IMR-90 (cell line): ENCODE results near the gene SEMA4A. TPM values are rescaled to one million over a fixed set of nuclear protein-coding genes. Genes with fewer than 3 reads are reported as not detected.

ENCODE experiments used
- ATAC-seq: fragments of 200-7000 bp; cut with Tn5 transposase; 2 replicates; pipeline ENCODE4 v1.9.1; 2020; ENCODE audit warnings: low read depth, mild to moderate bottlenecking, moderate library complexity
- BruUV-seq: library from RNA; stranded (reverse); fragments of 400-500 nt; replicated peaks from 2 replicates; lab custom pipeline; 2021; lab: Mats Ljungman, UMichigan
- CTCF ChIA-PET: fragments of 300-600 bp; formaldehyde crosslinking; extraction: SDS; loops from one replicate; lab custom pipeline; 2021; ENCODE audit warnings: antibody characterized with exemption; lab: Yijun Ruan, JAX
- POLR2A ChIA-PET: fragments of 300-600 bp; sonication (Branson Sonifier 250); formaldehyde crosslinking; loops from one replicate; lab custom pipeline; 2022; ENCODE audit warnings: antibody characterized with exemption; ENCODE audit not compliant: unreplicated experiment; lab: Charles Lee
- DNase-seq: peaks from one replicate; pipeline ENCODE4 v3.0.0; 2013
- H2AFZ ChIP-seq: replicated peaks from 2 replicates; pipeline ENCODE3; 2013; ENCODE audit warnings: low read length, mild to moderate bottlenecking; ENCODE audit not compliant: poor library complexity
- H2AK5ac ChIP-seq: 2 replicates; pipeline ENCODE4 v1.6.1; 2013; ENCODE audit warnings: low read depth, low read length, inconsistent platforms
- H2AK9ac ChIP-seq: replicated peaks from 2 replicates; pipeline ENCODE3; 2013; ENCODE audit warnings: mild to moderate bottlenecking, low read depth, low read length, moderate library complexity; ENCODE audit not compliant: poor library complexity
- H2BK120ac ChIP-seq: 2 replicates; pipeline ENCODE4 v1.6.1; 2013; ENCODE audit warnings: low read depth, low read length, inconsistent platforms
- H2BK15ac ChIP-seq: 3 replicates; pipeline ENCODE4 v1.6.1; 2013; ENCODE audit warnings: low read depth, low read length, inconsistent platforms
- H2BK20ac ChIP-seq: 2 replicates; pipeline ENCODE4 v1.6.1; 2013; ENCODE audit warnings: low read depth, mild to moderate bottlenecking, inconsistent platforms, low read length, moderate library complexity
- H2BK5ac ChIP-seq: 2 replicates; pipeline ENCODE4 v1.6.1; 2013; ENCODE audit warnings: mild to moderate bottlenecking, low read depth, low read length, inconsistent platforms; ENCODE audit not compliant: poor library complexity, severe bottlenecking
- H3K14ac ChIP-seq: replicated peaks from 2 replicates; pipeline ENCODE4 v1.6.1; 2013; ENCODE audit warnings: low read depth, low read length, inconsistent platforms
- H3K18ac ChIP-seq: 2 replicates; pipeline ENCODE4 v1.6.1; 2013; ENCODE audit warnings: low read depth, low read length, control low read depth
- H3K23ac ChIP-seq: 2 replicates; pipeline ENCODE4 v1.6.1; 2013; ENCODE audit warnings: low read depth, low read length, inconsistent platforms
- H3K27ac ChIP-seq: 2 replicates; pipeline ENCODE4 v1.5.1; 2013; ENCODE audit warnings: mild to moderate bottlenecking, control low read depth, low read length; ENCODE audit not compliant: insufficient read depth
- H3K27me3 ChIP-seq: 2 replicates; pipeline ENCODE4 v1.6.1; 2013; ENCODE audit warnings: low read length; ENCODE audit not compliant: control insufficient read depth, insufficient read depth
- H3K36me3 ChIP-seq: 2 replicates; pipeline ENCODE4 v1.6.1; 2013; ENCODE audit warnings: low read length, mixed read lengths; ENCODE audit not compliant: control insufficient read depth, insufficient read depth
- H3K4ac ChIP-seq: 2 replicates; pipeline ENCODE4 v1.6.1; 2013; ENCODE audit warnings: low read depth, low read length, inconsistent platforms
- H3K4me1 ChIP-seq: 2 replicates; pipeline ENCODE4 v1.6.1; 2013; ENCODE audit warnings: low read length, mixed read lengths; ENCODE audit not compliant: control insufficient read depth, insufficient read depth
- H3K4me2 ChIP-seq: 2 replicates; pipeline ENCODE4 v1.6.1; 2013; ENCODE audit warnings: low read depth, mild to moderate bottlenecking, control low read depth, low read length, moderate library complexity
- H3K4me3 ChIP-seq: 2 replicates; pipeline ENCODE4 v1.5.1; 2013; ENCODE audit warnings: low read depth, mild to moderate bottlenecking, control low read depth, low read length, moderate library complexity; ENCODE audit not compliant: insufficient read depth
- H3K56ac ChIP-seq: 2 replicates; pipeline ENCODE4 v1.6.1; 2013; ENCODE audit warnings: low read length, inconsistent platforms; ENCODE audit not compliant: insufficient read depth; ENCODE audit errors: extremely low read depth
- H3K79me1 ChIP-seq, 2 experiments: 2 replicates each; pipeline ENCODE4 v1.6.1; 2013; ENCODE audit warnings: low read length in 2 of 2, inconsistent platforms in 1 of 2, low read depth in 1 of 2
- H3K9ac ChIP-seq: 2 replicates; pipeline ENCODE4 v1.6.1; 2013; ENCODE audit warnings: low read depth, low read length, control low read depth
- H3K9me1 ChIP-seq: 2 replicates; pipeline ENCODE4 v1.6.1; 2013; ENCODE audit warnings: low read length, inconsistent platforms; ENCODE audit not compliant: insufficient read depth
- H3K9me3 ChIP-seq: 2 replicates; pipeline ENCODE4 v1.6.1; 2013; ENCODE audit warnings: low read length; ENCODE audit not compliant: control insufficient read depth, insufficient read depth
- H4K20me1 ChIP-seq: 2 replicates; pipeline ENCODE4 v1.6.1; 2013; ENCODE audit warnings: low read length, inconsistent platforms; ENCODE audit not compliant: insufficient read depth
- H4K5ac ChIP-seq: 2 replicates; pipeline ENCODE4 v1.6.1; 2013; ENCODE audit warnings: mild to moderate bottlenecking, low read depth, low read length, control low read depth
- H4K8ac ChIP-seq, 2 experiments: 2 replicates each; pipeline ENCODE4 v1.6.1; 2013; ENCODE audit warnings: low read depth in 2 of 2, low read length in 2 of 2, control low read depth in 1 of 2, inconsistent platforms in 1 of 2
- H4K91ac ChIP-seq: 2 replicates; pipeline ENCODE4 v1.6.1; 2013; ENCODE audit warnings: low read depth, low read length, inconsistent platforms; ENCODE audit not compliant: insufficient read depth
- BHLHE40 ChIP-seq: fragments of 150-350 bp; IDR thresholded peaks from 2 replicates; pipeline ENCODE4 v1.6.1; 2016; ENCODE audit warnings: mild to moderate bottlenecking, low read depth, low read length
- CEBPB ChIP-seq: IDR thresholded peaks from 2 replicates; pipeline ENCODE4 v1.6.1; 2012; ENCODE audit warnings: low read depth, low read length, improper control_type of control experiment
- CHD1 ChIP-seq: IDR thresholded peaks from 2 replicates; pipeline ENCODE4 v1.6.1; 2012; ENCODE audit warnings: low read depth, low read length, improper control_type of control experiment
- MAZ ChIP-seq: IDR thresholded peaks from 2 replicates; pipeline ENCODE4 v1.6.1; 2012; ENCODE audit warnings: low read depth, mild to moderate bottlenecking, low read length, improper control_type of control experiment, moderate library complexity, borderline replicate concordance
- MXI1 ChIP-seq: IDR thresholded peaks from 2 replicates; pipeline ENCODE4 v1.6.1; 2012; ENCODE audit warnings: low read depth, mild to moderate bottlenecking, low read length, moderate library complexity, borderline replicate concordance
- POLR2A ChIP-seq: IDR thresholded peaks from 2 replicates; pipeline ENCODE4 v1.6.1; 2012; ENCODE audit warnings: mild to moderate bottlenecking, low read depth, low read length
- RAD21 ChIP-seq: IDR thresholded peaks from 2 replicates; pipeline ENCODE4 v1.6.1; 2012; ENCODE audit warnings: low read length, improper control_type of control experiment
- RCOR1 ChIP-seq: IDR thresholded peaks from 2 replicates; pipeline ENCODE4 v1.6.1; 2012; ENCODE audit warnings: mild to moderate bottlenecking, low read length, improper control_type of control experiment; ENCODE audit not compliant: insufficient replicate concordance
- SMC3 ChIP-seq: fragments of 150-350 bp; IDR thresholded peaks from 2 replicates; pipeline ENCODE4 v1.6.1; 2016; ENCODE audit warnings: low read depth, mild to moderate bottlenecking, antibody characterized with exemption, low read length, moderate library complexity
- WGBS, 2 experiments: methylation state at CpG; one replicate each; pipeline versions ENCODE4 v1.1.5 to v1.1.7; 2013; ENCODE audit warnings: missing lambda C conversion rate in 2 of 2; ENCODE audit not compliant: insufficient read length in 1 of 2; ENCODE audit errors: extremely low coverage in 2 of 2; 5-methylcytosine and 5-hydroxymethylcytosine counted together
- dilution Hi-C: fragments of 300-500 bp; cut with HindIII; formaldehyde crosslinking; loops from one replicate; pipeline ENCODE4 v1.14.3; 2018; ENCODE audit warnings: low sequenced_read_pairs; ENCODE audit not compliant: unreplicated experiment
- in situ Hi-C: fragments of 300-500 bp; cut with MboI; formaldehyde crosslinking; loops from 3 replicates; pipeline ENCODE4 v1.14.3; 2019; ENCODE audit warnings: low sequenced_read_pairs, inconsistent platforms, mixed read lengths
- intact Hi-C: fragments of 100-400 bp; cut with micrococcal nuclease; formaldehyde crosslinking; loops from 2 replicates; pipeline ENCODE4 v1.10.0; 2022
- polyA plus RNA-seq, 3 experiments: library from polyadenylated mRNA; depleted of rRNA; stranded (reverse); fragments of >200 nt; gene quantifications; 2 replicates each; pipeline ENCODE4 v1.2.3, GENCODE V29; 2012; ENCODE audit warnings: low replicate concordance in 1 of 3
- total RNA-seq: library from RNA; depleted of rRNA; stranded (reverse); fragments of >200 nt; gene quantifications from 2 replicates; pipeline ENCODE4 v1.2.3, GENCODE V29; 2012
- TF ChIP-seq, protein P1 (sequence below): fragments of 150-350 bp; IDR thresholded peaks from 2 replicates; pipeline ENCODE4 v1.6.1; 2017; ENCODE audit warnings: mild to moderate bottlenecking, antibody characterized with exemption, low read length, low read depth
- TF ChIP-seq, protein P2 (sequence below): fragments of 150-350 bp; IDR thresholded peaks from 2 replicates; pipeline ENCODE4 v1.6.1; 2016; ENCODE audit warnings: low read depth, mild to moderate bottlenecking, low read length, moderate library complexity, borderline replicate concordance
- TF ChIP-seq, protein P3 (sequence below): conservative IDR thresholded peaks from 2 replicates; pipeline ENCODE4 v1.5.1; 2012; ENCODE audit warnings: mild to moderate bottlenecking, low read depth, low read length, improper control_type of control experiment

Gene SEMA4A
- total and polyA plus RNA-seq, 2 of the 4 experiments (the other 2 are of a cell fraction): 0.18 to 0.86 TPM

DNA sequence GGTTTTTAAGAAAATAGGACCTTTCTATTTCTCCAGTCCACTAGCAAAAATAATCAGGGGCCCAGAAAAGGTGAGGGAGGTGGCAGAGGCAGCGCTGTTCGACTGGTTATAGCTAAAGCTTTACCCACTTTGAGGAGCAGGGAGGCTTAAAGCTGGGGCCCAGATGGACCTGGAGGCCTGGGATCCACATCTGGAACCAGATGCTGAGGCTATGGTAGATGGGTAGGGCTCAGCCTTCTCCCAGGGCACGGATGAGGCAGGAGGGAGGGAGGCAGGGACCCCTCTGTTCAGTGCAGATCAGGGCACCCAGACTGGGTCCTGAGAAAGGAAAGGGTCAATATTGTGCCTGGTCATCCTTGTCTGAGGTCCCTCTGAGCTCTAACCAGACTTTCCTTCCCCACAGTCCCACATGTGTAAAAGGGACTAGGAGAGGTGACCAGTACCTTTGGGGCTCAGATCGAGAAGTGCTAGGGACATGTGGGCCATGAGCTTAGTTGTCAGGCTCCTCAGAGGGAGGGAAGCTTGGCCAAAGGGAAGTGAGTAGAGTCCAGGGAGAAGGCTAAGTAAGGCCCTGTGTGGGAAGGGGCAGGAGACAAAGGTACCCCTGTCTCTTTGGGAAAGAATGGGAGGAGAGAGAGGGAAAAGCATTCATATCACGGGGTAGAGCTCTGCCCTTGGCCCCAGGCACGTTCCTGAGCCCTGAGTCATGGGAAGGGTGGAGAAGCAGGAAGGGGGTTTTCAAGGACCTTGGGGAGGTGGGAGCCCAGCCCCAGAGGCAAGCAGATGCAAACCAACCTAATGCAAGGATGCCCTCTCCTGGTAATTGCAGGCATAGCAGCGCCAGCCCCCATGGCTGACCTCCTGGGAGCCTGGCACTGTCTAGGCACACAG, 23.5 kb upstream of the SEMA4A start:
- dilution Hi-C loops: no loop called here
- Histone ChIP-seq H2AK5ac (peak overlapping the region; percentile 100), H3K56ac (peak overlapping the region; percentile 97), H3K9ac (peak overlapping the region; percentile 81), H3K27me3 (no peaks in the 10 kb centered on the region), H2BK5ac (peak overlapping the region; percentile 97), H3K9me1 (no peaks in the 10 kb centered on the region; the same call in 1 of the 2 replicates), H3K36me3 (peaks cover 34% of the 10 kb centered on the region), H4K8ac (peak overlapping the region; percentile 83 to 97), H3K4me1 (peaks cover 38% of the 10 kb centered on the region), H3K9me3 (no peaks in the 10 kb centered on the region), H3K4me3 (no peak overlapping the region), H3K14ac (peak overlapping the region; percentile 100), H2AFZ (peak overlapping the region; percentile 60), H2BK120ac (peak overlapping the region; percentile 99), H2BK20ac (peak overlapping the region; percentile 98), H4K20me1 (peaks cover 63% of the 10 kb centered on the region), H4K5ac (peak overlapping the region; percentile 95), H3K18ac (peak overlapping the region; percentile 95), H3K23ac (peak overlapping the region; percentile 100), H4K91ac (peak overlapping the region; percentile 100), H3K79me1 (peaks cover 9 to 64% of the 10 kb centered on the region in 2 experiments; a peak in 3 of 4 replicates), H2AK9ac (peak overlapping the region; percentile 99), H2BK15ac (peak overlapping the region; percentile 89; the same call in 2 of the 3 replicates), H3K4ac (peak overlapping the region; percentile 100), H3K27ac (peak overlapping the region; percentile 95), H3K4me2 (peak overlapping the region; percentile 76)
- POLR2A ChIA-PET: interaction anchor here (0.5 to 2.6 kb wide), 3 partner anchors 14 to 104 kb away, joined by 5 to 10 read pairs (median 8); no protein-coding TSS in a partner anchor
- CTCF ChIA-PET: interaction anchor here (0.6 to 4.0 kb wide), 13 partner anchors 9 to 105 kb away, joined by 3 to 64 read pairs (median 4); partner anchors contain the start of gene PMF1
- in situ Hi-C loops: loop anchor here (5.0 kb wide), 1 partner anchor 33 kb away; no protein-coding TSS in a partner anchor
- DNase-seq (peak; percentile 97), ATAC-seq (peak; percentile 53)
- WGBS, 2 experiments: 0% methylated on average over 1 of the region's 7 CpGs; no CpG with 5 or more reads in 1 of the 2 experiments
- no TSS peak for BruUV-seq
- intact Hi-C loops: loop anchor here (1.0 to 2.0 kb wide), 3 partner anchors 15 to 40 kb away; partner anchors contain the start of gene LMNA
- TF ChIP-seq CEBPB (no peak), POLR2A (peak; percentile 79), MAZ (peak; percentile 93; the same call in 1 of the 2 replicates), MXI1 (peak; percentile 23; the same call in 1 of the 2 replicates), RCOR1 (no peak), SMC3 (peak; percentile 82), RAD21 (peak; percentile 90), BHLHE40 (peak; percentile 85), CHD1 (peak; percentile 38; the same call in 1 of the 2 replicates)
- TF ChIP-seq, protein P1, sequence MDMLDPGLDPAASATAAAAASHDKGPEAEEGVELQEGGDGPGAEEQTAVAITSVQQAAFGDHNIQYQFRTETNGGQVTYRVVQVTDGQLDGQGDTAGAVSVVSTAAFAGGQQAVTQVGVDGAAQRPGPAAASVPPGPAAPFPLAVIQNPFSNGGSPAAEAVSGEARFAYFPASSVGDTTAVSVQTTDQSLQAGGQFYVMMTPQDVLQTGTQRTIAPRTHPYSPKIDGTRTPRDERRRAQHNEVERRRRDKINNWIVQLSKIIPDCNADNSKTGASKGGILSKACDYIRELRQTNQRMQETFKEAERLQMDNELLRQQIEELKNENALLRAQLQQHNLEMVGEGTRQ: peak; percentile 35; the same call in 1 of the 2 replicates
- TF ChIP-seq, protein P2, sequence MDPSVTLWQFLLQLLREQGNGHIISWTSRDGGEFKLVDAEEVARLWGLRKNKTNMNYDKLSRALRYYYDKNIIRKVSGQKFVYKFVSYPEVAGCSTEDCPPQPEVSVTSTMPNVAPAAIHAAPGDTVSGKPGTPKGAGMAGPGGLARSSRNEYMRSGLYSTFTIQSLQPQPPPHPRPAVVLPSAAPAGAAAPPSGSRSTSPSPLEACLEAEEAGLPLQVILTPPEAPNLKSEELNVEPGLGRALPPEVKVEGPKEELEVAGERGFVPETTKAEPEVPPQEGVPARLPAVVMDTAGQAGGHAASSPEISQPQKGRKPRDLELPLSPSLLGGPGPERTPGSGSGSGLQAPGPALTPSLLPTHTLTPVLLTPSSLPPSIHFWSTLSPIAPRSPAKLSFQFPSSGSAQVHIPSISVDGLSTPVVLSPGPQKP: no peak
- TF ChIP-seq, protein P3, sequence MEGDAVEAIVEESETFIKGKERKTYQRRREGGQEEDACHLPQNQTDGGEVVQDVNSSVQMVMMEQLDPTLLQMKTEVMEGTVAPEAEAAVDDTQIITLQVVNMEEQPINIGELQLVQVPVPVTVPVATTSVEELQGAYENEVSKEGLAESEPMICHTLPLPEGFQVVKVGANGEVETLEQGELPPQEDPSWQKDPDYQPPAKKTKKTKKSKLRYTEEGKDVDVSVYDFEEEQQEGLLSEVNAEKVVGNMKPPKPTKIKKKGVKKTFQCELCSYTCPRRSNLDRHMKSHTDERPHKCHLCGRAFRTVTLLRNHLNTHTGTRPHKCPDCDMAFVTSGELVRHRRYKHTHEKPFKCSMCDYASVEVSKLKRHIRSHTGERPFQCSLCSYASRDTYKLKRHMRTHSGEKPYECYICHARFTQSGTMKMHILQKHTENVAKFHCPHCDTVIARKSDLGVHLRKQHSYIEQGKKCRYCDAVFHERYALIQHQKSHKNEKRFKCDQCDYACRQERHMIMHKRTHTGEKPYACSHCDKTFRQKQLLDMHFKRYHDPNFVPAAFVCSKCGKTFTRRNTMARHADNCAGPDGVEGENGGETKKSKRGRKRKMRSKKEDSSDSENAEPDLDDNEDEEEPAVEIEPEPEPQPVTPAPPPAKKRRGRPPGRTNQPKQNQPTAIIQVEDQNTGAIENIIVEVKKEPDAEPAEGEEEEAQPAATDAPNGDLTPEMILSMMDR: peak; percentile 92
